ENCODE measurements around the gene ATRNL1.
"Not testable (repeated sequence)": the region's sequence is repeated elsewhere in the genome, so short reads cannot be mapped to it uniquely, and the experiment has no call there.

ATRNL1 gene

DNA sequence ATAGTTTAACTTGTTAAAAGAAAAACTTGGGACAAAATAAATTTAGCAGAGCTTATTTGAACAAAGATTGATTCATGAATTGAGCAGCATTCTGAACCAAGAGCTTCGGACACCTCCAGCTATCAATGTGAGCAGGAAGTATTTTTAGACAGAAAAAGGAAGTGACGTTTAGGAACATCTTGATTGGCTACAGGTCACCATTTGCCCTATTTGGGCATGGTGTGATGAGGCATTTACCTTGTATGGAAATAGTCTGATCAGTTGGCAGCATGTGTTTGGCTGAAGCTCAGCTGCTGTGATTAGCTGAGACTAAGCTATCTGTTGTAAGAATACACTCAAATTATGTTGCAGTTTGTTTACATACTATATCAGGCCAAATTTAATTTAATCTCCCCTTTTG, 185.1 kb downstream of the ATRNL1 start:
- no peak overlapping the region for H2BK12ac ChIP-seq (ENCODE audit: low read length)
- no peaks in the 10 kb centered on the region for H3K4me1 ChIP-seq (ENCODE audit: control insufficient read depth in 1 of 2, insufficient read depth in 2 of 2, low read length in 2 of 2)
- no peak overlapping the region for H3K18ac ChIP-seq (ENCODE audit: low read length)
- H3K79me1 ChIP-seq (ENCODE audit: low read length): no peaks in the 10 kb centered on the region
- no peak for DNase-seq
- no peak overlapping the region for H2AFZ ChIP-seq (ENCODE audit: insufficient read depth, low read length, poor library complexity)
- no peak overlapping the region for H4K8ac ChIP-seq (ENCODE audit: low read depth, low read length)
- no peaks in the 10 kb centered on the region for H3K27me3 ChIP-seq (ENCODE audit: insufficient read depth, low read length)
- H4K91ac ChIP-seq (ENCODE audit: low read depth, low read length): no peak overlapping the region
- H3K14ac ChIP-seq (ENCODE audit: low read length): no peak overlapping the region
- no peak overlapping the region for H4K12ac ChIP-seq (ENCODE audit: low read depth, low read length)
- H3K79me2 ChIP-seq (ENCODE audit: control insufficient read depth, insufficient read depth, low read length, poor library complexity): no peaks in the 10 kb centered on the region
- H3K27ac ChIP-seq (ENCODE audit: low read depth, low read length): no peak overlapping the region
- H2BK5ac ChIP-seq (ENCODE audit: low read depth, low read length, poor library complexity): no peak overlapping the region
- no peak overlapping the region for H3K4me2 ChIP-seq (ENCODE audit: low read length)
- no peak overlapping the region for H3K4ac ChIP-seq (ENCODE audit: low read depth, low read length)
- no peak overlapping the region for H3K4me3 ChIP-seq (ENCODE audit: low read depth, low read length)
- H3K9ac ChIP-seq (ENCODE audit: low read length): no peak overlapping the region
- no CpG with 5 or more reads among the region's 2 CpGs for WGBS (ENCODE audit: extremely low coverage, insufficient coverage, insufficient read length)
- H3K9me3 ChIP-seq (ENCODE audit: insufficient read depth, low read depth, low read length): no peaks in the 10 kb centered on the region
- no peak overlapping the region for H2AK5ac ChIP-seq (ENCODE audit: low read length)
- no peak overlapping the region for H3K23ac ChIP-seq (ENCODE audit: low read length)
- H3K36me3 ChIP-seq (ENCODE audit: control insufficient read depth in 1 of 2, insufficient read depth in 2 of 2, low read length in 2 of 2): no peaks in the 10 kb centered on the region
- no peak overlapping the region for H2BK120ac ChIP-seq (ENCODE audit: insufficient read depth, low read length, poor library complexity)

- DNase-seq: no peak
- no CpG with 5 or more reads among the region's 5 CpGs for WGBS (ENCODE audit: extremely low coverage, insufficient coverage, insufficient read length)
Observed at GRCh38 chr10:115295213-115295805, 202.1 kb downstream of the ATRNL1 start.

GRCh38 chr10:115300080-115300479, 206.9 kb downstream of the ATRNL1 start:
- H3K79me2 ChIP-seq (ENCODE audit: control insufficient read depth, insufficient read depth, low read length, poor library complexity): no peaks in the 10 kb centered on the region
- no peak overlapping the region for H3K4me3 ChIP-seq (ENCODE audit: low read depth, low read length)
- H3K79me1 ChIP-seq (ENCODE audit: low read length): no peaks in the 10 kb centered on the region
- no peaks in the 10 kb centered on the region for H3K36me3 ChIP-seq (ENCODE audit: control insufficient read depth in 1 of 2, insufficient read depth in 2 of 2, low read length in 2 of 2)
- no peak overlapping the region for H2BK12ac ChIP-seq (ENCODE audit: low read length)
- H3K27me3 ChIP-seq (ENCODE audit: insufficient read depth, low read length): no peaks in the 10 kb centered on the region
- H3K14ac ChIP-seq (ENCODE audit: low read length): no peak overlapping the region
- H3K9ac ChIP-seq (ENCODE audit: low read length): no peak overlapping the region
- H3K23ac ChIP-seq (ENCODE audit: low read length): no peak overlapping the region
- no peak overlapping the region for H2BK5ac ChIP-seq (ENCODE audit: low read depth, low read length, poor library complexity)
- H3K18ac ChIP-seq (ENCODE audit: low read length): no peak overlapping the region
- H3K4me2 ChIP-seq (ENCODE audit: low read length): no peak overlapping the region
- no peak overlapping the region for H4K8ac ChIP-seq (ENCODE audit: low read depth, low read length)
- no peak overlapping the region for H2AK5ac ChIP-seq (ENCODE audit: low read length)
- H3K9me3 ChIP-seq (ENCODE audit: insufficient read depth, low read depth, low read length): no peaks in the 10 kb centered on the region
- peaks cover 2 to 6% of the 10 kb centered on the region in 2 experiments for H3K4me1 ChIP-seq (ENCODE audit: control insufficient read depth in 1 of 2, insufficient read depth in 2 of 2, low read length in 2 of 2)
- no peak overlapping the region for H4K91ac ChIP-seq (ENCODE audit: low read depth, low read length)
- DNase-seq: no peak
- no peak overlapping the region for H4K12ac ChIP-seq (ENCODE audit: low read depth, low read length)
- no peak overlapping the region for H3K4ac ChIP-seq (ENCODE audit: low read depth, low read length)
- no CpG with 5 or more reads among the region's 1 CpG for WGBS (ENCODE audit: extremely low coverage, insufficient coverage, insufficient read length)
- no peak overlapping the region for H3K27ac ChIP-seq (ENCODE audit: low read depth, low read length)
- H2AFZ ChIP-seq (ENCODE audit: insufficient read depth, low read length, poor library complexity): no peak overlapping the region
- H2BK120ac ChIP-seq (ENCODE audit: insufficient read depth, low read length, poor library complexity): no peak overlapping the region

More at GRCh38 chr10:115295213-115295805, 202.1 kb downstream of the ATRNL1 start:
- Histone ChIP-seq H3K27ac (ENCODE audit: low read depth, low read length) (no peak overlapping the region), H3K18ac (ENCODE audit: low read length) (no peak overlapping the region), H3K79me1 (ENCODE audit: low read length) (no peaks in the 10 kb centered on the region), H3K9me3 (ENCODE audit: insufficient read depth, low read depth, low read length) (no peaks in the 10 kb centered on the region), H3K4me3 (ENCODE audit: low read depth, low read length) (no peak overlapping the region), H3K4me2 (ENCODE audit: low read length) (no peak overlapping the region), H2AK5ac (ENCODE audit: low read length) (no peak overlapping the region), H3K4me1 (ENCODE audit: control insufficient read depth in 1 of 2, insufficient read depth in 2 of 2, low read length in 2 of 2) (peaks cover 3 to 10% of the 10 kb centered on the region in 2 experiments), H4K91ac (ENCODE audit: low read depth, low read length) (no peak overlapping the region), H3K79me2 (ENCODE audit: control insufficient read depth, insufficient read depth, low read length, poor library complexity) (no peaks in the 10 kb centered on the region), H2BK120ac (ENCODE audit: insufficient read depth, low read length, poor library complexity) (no peak overlapping the region), H2AFZ (ENCODE audit: insufficient read depth, low read length, poor library complexity) (no peak overlapping the region), H3K4ac (ENCODE audit: low read depth, low read length) (no peak overlapping the region), H2BK5ac (ENCODE audit: low read depth, low read length, poor library complexity) (no peak overlapping the region), H3K23ac (ENCODE audit: low read length) (no peak overlapping the region), H4K8ac (ENCODE audit: low read depth, low read length) (no peak overlapping the region), H4K12ac (ENCODE audit: low read depth, low read length) (no peak overlapping the region), H3K14ac (ENCODE audit: low read length) (no peak overlapping the region), H2BK12ac (ENCODE audit: low read length) (no peak overlapping the region), H3K36me3 (ENCODE audit: control insufficient read depth in 1 of 2, insufficient read depth in 2 of 2, low read length in 2 of 2) (no peaks in the 10 kb centered on the region), H3K27me3 (ENCODE audit: insufficient read depth, low read length) (no peaks in the 10 kb centered on the region), H3K9ac (ENCODE audit: low read length) (no peak overlapping the region)

DNA sequence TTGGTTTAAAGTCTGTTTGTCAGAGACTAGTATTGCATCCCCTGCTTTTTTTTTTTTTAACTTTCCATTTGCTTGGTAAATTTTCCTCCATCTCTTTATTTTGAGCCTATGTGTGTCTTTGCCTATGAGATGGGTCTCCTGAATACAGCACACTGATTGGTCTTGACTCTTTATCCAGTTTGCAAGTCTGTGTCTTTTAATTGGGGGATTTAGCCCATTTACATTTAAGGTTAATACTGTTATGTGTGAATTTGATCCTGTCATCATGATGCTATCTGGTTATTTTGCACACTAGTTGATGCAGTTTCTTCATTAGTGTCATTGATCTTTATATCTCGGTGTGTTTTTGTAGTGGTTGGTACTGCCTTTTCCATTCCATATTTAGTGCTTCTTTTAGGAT, 226.5 kb downstream of the ATRNL1 start:
- H2BK5ac ChIP-seq (ENCODE audit: low read depth, low read length, poor library complexity); H3K14ac ChIP-seq (ENCODE audit: low read length); H3K23ac ChIP-seq (ENCODE audit: low read length); H3K27me3 ChIP-seq (ENCODE audit: insufficient read depth, low read length); H3K4me3 ChIP-seq (ENCODE audit: low read depth, low read length); H2BK12ac ChIP-seq (ENCODE audit: low read length); H3K9ac ChIP-seq (ENCODE audit: low read length); H4K8ac ChIP-seq (ENCODE audit: low read depth, low read length); H3K9me3 ChIP-seq (ENCODE audit: insufficient read depth, low read depth, low read length); H3K18ac ChIP-seq (ENCODE audit: low read length); H3K79me2 ChIP-seq (ENCODE audit: control insufficient read depth, insufficient read depth, low read length, poor library complexity); H3K4me2 ChIP-seq (ENCODE audit: low read length); H4K91ac ChIP-seq (ENCODE audit: low read depth, low read length); DNase-seq; H4K12ac ChIP-seq (ENCODE audit: low read depth, low read length); H3K27ac ChIP-seq (ENCODE audit: low read depth, low read length); H3K4me1 ChIP-seq (ENCODE audit: control insufficient read depth in 1 of 2, insufficient read depth in 2 of 2, low read length in 2 of 2); H3K36me3 ChIP-seq (ENCODE audit: control insufficient read depth in 1 of 2, insufficient read depth in 2 of 2, low read length in 2 of 2); H2BK120ac ChIP-seq (ENCODE audit: insufficient read depth, low read length, poor library complexity); H3K4ac ChIP-seq (ENCODE audit: low read depth, low read length); H3K79me1 ChIP-seq (ENCODE audit: low read length); H2AK5ac ChIP-seq (ENCODE audit: low read length); H2AFZ ChIP-seq (ENCODE audit: insufficient read depth, low read length, poor library complexity): not testable (repeated sequence)
- WGBS (ENCODE audit: extremely low coverage, insufficient coverage, insufficient read length): no CpG with 5 or more reads among the region's 1 CpG

Measured in trophoblast cell (in vitro differentiated cells and primary cell).